H1 (cell line): ENCODE data around the gene SGK1. TPM values are rescaled to one million over a fixed set of nuclear protein-coding genes. Genes with fewer than 3 reads are reported as not detected.

ENCODE experiments used
- CTCF ChIA-PET: fragments of 300-600 bp; sonication (Branson Sonifier 250); formaldehyde crosslinking; loops from one replicate; lab custom pipeline; 2021; ENCODE audit not compliant: partially characterized antibody; lab: Charles Lee
- POLR2A ChIA-PET: fragments of 300-600 bp; sonication (Branson Sonifier 250); formaldehyde crosslinking; loops from one replicate; lab custom pipeline; 2021; ENCODE audit warnings: inconsistent platforms; ENCODE audit not compliant: partially characterized antibody; lab: Charles Lee
- DNase-seq, 2 experiments: peaks; one replicate each; pipeline versions ENCODE4 v3.0.0 to v3.0.0-alpha.2; 2010 to 2022; ENCODE audit warnings: low spot score in 2 of 2, low read depth in 1 of 2, mixed read lengths in 1 of 2
- FAIRE-seq: peaks from 2 replicates; lab custom pipeline; 2011; peaks lifted over from hg19 to GRCh38; lab: Jason Lieb, UNC
- H2AFZ ChIP-seq: 2 replicates; pipeline ENCODE4 v1.8.1; 2012; ENCODE audit warnings: low read length, inconsistent platforms
- H2AK5ac ChIP-seq: 2 replicates; pipeline ENCODE4 v1.6.1; 2013; ENCODE audit warnings: low read depth, low read length
- H2BK120ac ChIP-seq: replicated peaks from 2 replicates; pipeline ENCODE3; 2013; ENCODE audit warnings: low read depth, low read length, inconsistent platforms
- H2BK12ac ChIP-seq: 2 replicates; pipeline ENCODE4 v1.6.1; 2013; ENCODE audit warnings: low read depth, low read length
- H2BK15ac ChIP-seq: 2 replicates; pipeline ENCODE4 v1.6.1; 2013; ENCODE audit warnings: low read length
- H2BK20ac ChIP-seq: 2 replicates; pipeline ENCODE4 v1.6.1; 2013; ENCODE audit warnings: low read length
- H2BK5ac ChIP-seq: 2 replicates; pipeline ENCODE4 v1.6.1; 2013; ENCODE audit warnings: low read depth, low read length
- H3K14ac ChIP-seq: 2 replicates; pipeline ENCODE4 v1.6.1; 2013; ENCODE audit warnings: inconsistent platforms; ENCODE audit not compliant: insufficient read length
- H3K18ac ChIP-seq: 2 replicates; pipeline ENCODE4 v1.6.1; 2013; ENCODE audit warnings: low read length; ENCODE audit errors: extremely low read depth
- H3K23ac ChIP-seq: 2 replicates; pipeline ENCODE4 v1.6.1; 2013; ENCODE audit warnings: inconsistent platforms; ENCODE audit not compliant: insufficient read length
- H3K23me2 ChIP-seq: 2 replicates; pipeline ENCODE4 v1.6.1; 2013; ENCODE audit warnings: low read depth, low read length
- H3K27ac ChIP-seq: 2 replicates; pipeline ENCODE4 v1.6.1; 2011; ENCODE audit warnings: low read depth, low read length, inconsistent platforms
- H3K27me3 ChIP-seq, 4 experiments: replicated peaks in 1 of 4; 1 replicate in 1 of 4; 2 replicates in 3 of 4; pipeline versions ENCODE4 v1.6.1 to v1.8.1; 2011 to 2013; ENCODE audit warnings: low read length in 3 of 4, mild to moderate bottlenecking in 3 of 4, inconsistent platforms in 2 of 4, mixed read lengths in 2 of 4, moderate library complexity in 1 of 4; ENCODE audit not compliant: control insufficient read depth in 3 of 4, insufficient read depth in 3 of 4; ENCODE audit errors: extremely low read depth in 1 of 4
- H3K36me3 ChIP-seq, 4 experiments: 2 replicates each; pipeline versions ENCODE4 v1.6.1 to v1.8.1; 2011 to 2013; ENCODE audit warnings: mild to moderate bottlenecking in 4 of 4, low read length in 3 of 4, moderate library complexity in 2 of 4, control low read depth in 1 of 4, inconsistent platforms in 1 of 4; ENCODE audit not compliant: insufficient read depth in 4 of 4, control insufficient read depth in 2 of 4
- H3K4ac ChIP-seq: replicated peaks from 2 replicates; pipeline ENCODE3; 2013; ENCODE audit warnings: low read length, low read depth, mixed read lengths, inconsistent platforms; ENCODE audit not compliant: insufficient read length
- H3K4me1 ChIP-seq, 4 experiments: replicated peaks in 1 of 4; 1 replicate in 1 of 4; 2 replicates in 3 of 4; pipeline versions ENCODE4 v1.6.1 to v1.8.1; 2011 to 2013; ENCODE audit warnings: low read length in 3 of 4, inconsistent platforms in 2 of 4, mixed read lengths in 1 of 4; ENCODE audit not compliant: insufficient read depth in 4 of 4, control insufficient read depth in 3 of 4
- H3K4me2 ChIP-seq, 2 experiments: 2 replicates each; pipeline versions ENCODE4 v1.6.1 to v1.8.1; 2011 to 2013; ENCODE audit warnings: low read depth in 2 of 2, low read length in 2 of 2, control low read depth in 1 of 2, inconsistent platforms in 1 of 2, mild to moderate bottlenecking in 1 of 2; ENCODE audit not compliant: insufficient read depth in 1 of 2
- H3K4me3 ChIP-seq, 4 experiments: fragments of 200-600, 300-600 bp in 1 of 4; sonication (generic), shearing (Covaris generic), sonication (Bioruptor Twin) in 1 of 4; 2 replicates each; pipeline versions ENCODE4 v1.5.1 to v1.8.1; 2011 to 2016; ENCODE audit warnings: low read length in 4 of 4, low read depth in 3 of 4, control low read depth in 2 of 4, inconsistent platforms in 2 of 4, mild to moderate bottlenecking in 2 of 4, mixed read lengths in 1 of 4, moderate library complexity in 1 of 4; ENCODE audit not compliant: insufficient read depth in 2 of 4; ENCODE audit errors: extremely low read depth in 1 of 4
- H3K56ac ChIP-seq: replicated peaks from 2 replicates; pipeline ENCODE3; 2013; ENCODE audit warnings: low read depth, mild to moderate bottlenecking, mixed read lengths, low read length, inconsistent platforms; ENCODE audit not compliant: insufficient read length
- H3K79me1 ChIP-seq: 2 replicates; pipeline ENCODE4 v1.6.1; 2013; ENCODE audit warnings: low read depth, low read length, control low read depth
- H3K79me2 ChIP-seq, 2 experiments: 2 replicates each; pipeline versions ENCODE4 v1.6.1 to v1.8.1; 2012 to 2013; ENCODE audit warnings: low read length in 2 of 2, mild to moderate bottlenecking in 2 of 2, inconsistent platforms in 1 of 2; ENCODE audit not compliant: insufficient read depth in 2 of 2, control insufficient read depth in 1 of 2
- H3K9ac ChIP-seq, 4 experiments: replicated peaks in 1 of 4; 1 replicate in 1 of 4; 2 replicates in 3 of 4; pipeline versions ENCODE4 v1.6.1 to v1.8.1; 2011 to 2013; ENCODE audit warnings: low read depth in 3 of 4, low read length in 3 of 4, control low read depth in 2 of 4, mild to moderate bottlenecking in 2 of 4, moderate library complexity in 2 of 4, inconsistent platforms in 1 of 4; ENCODE audit errors: extremely low read depth in 1 of 4
- H3K9me3 ChIP-seq, 2 experiments: 2 replicates each; pipeline versions ENCODE4 v1.6.1 to v1.8.1; 2012 to 2013; ENCODE audit warnings: mild to moderate bottlenecking in 2 of 2, moderate library complexity in 2 of 2, control low read depth in 1 of 2, inconsistent platforms in 1 of 2, low read depth in 1 of 2, low read length in 1 of 2, mixed read lengths in 1 of 2; ENCODE audit not compliant: insufficient read depth in 2 of 2
- H4K20me1 ChIP-seq, 2 experiments: replicated peaks in 1 of 2; 2 replicates each; pipeline versions ENCODE3 to v1.8.1; 2011 to 2013; ENCODE audit warnings: inconsistent platforms in 2 of 2, low read length in 2 of 2, mild to moderate bottlenecking in 1 of 2; ENCODE audit not compliant: insufficient read depth in 2 of 2, control insufficient read depth in 1 of 2
- H4K5ac ChIP-seq: 2 replicates; pipeline ENCODE4 v1.6.1; 2013; ENCODE audit warnings: low read length, low read depth, mixed read lengths, inconsistent platforms; ENCODE audit not compliant: insufficient read length
- H4K8ac ChIP-seq: 2 replicates; pipeline ENCODE4 v1.8.0; 2013; ENCODE audit warnings: mild to moderate bottlenecking, moderate library complexity, low read length, inconsistent platforms; ENCODE audit not compliant: insufficient read depth; ENCODE audit errors: extremely low read depth
- H4K91ac ChIP-seq: replicated peaks from 2 replicates; pipeline ENCODE3; 2013; ENCODE audit warnings: low read length, mixed read lengths, inconsistent platforms; ENCODE audit not compliant: insufficient read length
- ASH2L ChIP-seq: fragments of 200-600, 300-600 bp; sonication (generic); IDR thresholded peaks from one replicate; pipeline ENCODE4 v1.7.1; 2017; ENCODE audit warnings: low read length
- CEBPB ChIP-seq: IDR thresholded peaks from 2 replicates; pipeline ENCODE4 v1.6.1; 2012; ENCODE audit warnings: low read depth, low read length
- CHD1 ChIP-seq: IDR thresholded peaks from 2 replicates; pipeline ENCODE4 v1.6.1; 2012; ENCODE audit warnings: low read depth, low read length, improper control_type of control experiment
- CHD2 ChIP-seq: IDR thresholded peaks from 2 replicates; pipeline ENCODE4 v1.6.1; 2012; ENCODE audit warnings: low read length, improper control_type of control experiment
- E2F6 ChIP-seq: IDR thresholded peaks from 2 replicates; pipeline ENCODE4 v1.6.1; 2012; ENCODE audit warnings: inconsistent platforms
- EGR1 ChIP-seq: IDR thresholded peaks from 2 replicates; pipeline ENCODE4 v1.6.1; 2011; ENCODE audit warnings: low read depth, low read length, borderline replicate concordance
- PHF8 ChIP-seq: fragments of 200-600 bp; sonication (generic); conservative IDR thresholded peaks from 2 replicates; pipeline ENCODE4 v1.7.1; 2012; ENCODE audit warnings: low read depth, mild to moderate bottlenecking, inconsistent platforms, low read length, moderate library complexity
- POLR2AphosphoS5 ChIP-seq: IDR thresholded peaks from 2 replicates; pipeline ENCODE4 v1.6.1; 2011; ENCODE audit warnings: low read depth, low read length
- RBBP5 ChIP-seq: IDR thresholded peaks from 2 replicates; pipeline ENCODE4 v1.7.1; 2012; ENCODE audit warnings: low read depth, mild to moderate bottlenecking, inconsistent platforms, low read length, moderate library complexity, borderline replicate concordance
- SP1 ChIP-seq: IDR thresholded peaks from 2 replicates; pipeline ENCODE4 v1.6.1; 2011; ENCODE audit warnings: low read depth, low read length
- TAF7 ChIP-seq: optimal IDR thresholded peaks from 2 replicates; pipeline ENCODE3; 2011; ENCODE audit warnings: low read depth, mild to moderate bottlenecking, inconsistent platforms, low read length, moderate library complexity, borderline replicate concordance
- WGBS, 2 experiments: shearing (Covaris generic) in 1 of 2; methylation state at CpG; one replicate each; pipeline versions ENCODE4 v1.1.6 to v1.1.7; 2013 to 2015; ENCODE audit warnings: low lambda C conversion rate in 2 of 2, mixed read lengths in 2 of 2, inconsistent platforms in 1 of 2, low coverage in 1 of 2, missing lambda C conversion rate in 1 of 2; ENCODE audit not compliant: insufficient replicate concordance in 2 of 2, insufficient coverage in 1 of 2, insufficient read length in 1 of 2; ENCODE audit errors: extremely low coverage in 1 of 2, missing lambda C conversion rate in 1 of 2; 5-methylcytosine and 5-hydroxymethylcytosine counted together
- polyA plus RNA-seq, 7 experiments: library from polyadenylated mRNA; depleted of rRNA in 3 of 7; stranded (reverse) in 5 of 7; unstranded in 2 of 7; fragments of >200 nt in 5 of 7; fragments of 200-250 nt in 2 of 7; gene quantifications; 1 replicate in 5 of 7; 2 replicates in 1 of 7; 4 replicates in 1 of 7; pipeline versions ENCODE4 v1.2.1 to v1.2.3, GENCODE V29; 2011 to 2013; ENCODE audit warnings: missing spikeins in 2 of 7, mixed read lengths in 2 of 7
- total RNA-seq: library from RNA; stranded (reverse); fragmentation: NEBNext Ultra II Directional; extraction: Animal tissue kit (Norgen Biotek cat#: 25700); gene quantifications from 2 replicates; pipeline ENCODE4 v1.2.1, GENCODE V29; 2021

Gene SGK1
- total and polyA plus RNA-seq, 2 of the 8 experiments (the other 6 are each of a cell fraction or from before 2014, with no cell fraction given), result 14.5 to 18.4 TPM

GRCh38 chr6:134174672-134175531, 143.0 kb downstream of the SGK1 start:
- H2AFZ ChIP-seq, result no peak overlapping the region
- TF ChIP-seq CEBPB (no peak), E2F6 (peak; percentile 38), CHD2 (no peak; the same call in 1 of the 2 replicates), RBBP5 (peak; percentile 71; the same call in 1 of the 2 replicates), SP1 (peak; percentile 63), PHF8 (peak; percentile 64), CHD1 (no peak), TAF7 (peak; percentile 86), EGR1 (peak; percentile 72; the same call in 1 of the 2 replicates), POLR2AphosphoS5 (peak; percentile 99), ASH2L (peak; percentile 91)

More at GRCh38 chr6:134174672-134175531, 143.0 kb downstream of the SGK1 start:
- 0% methylated on average over 44 of the region's 100 CpGs; no CpG with 5 or more reads in 1 of the 2 experiments for WGBS, 2 experiments
- peak overlapping the region; percentile 93 to 96 for H3K4me2 ChIP-seq
- peak; percentile 77 to 96 for DNase-seq
- no peak overlapping the region for H2BK20ac ChIP-seq
- H3K79me1 ChIP-seq, result no peaks in the 10 kb centered on the region
- peak overlapping the region; percentile 50; the same call in 1 of the 2 replicates for H3K27ac ChIP-seq
- no peak overlapping the region for H2BK12ac ChIP-seq
- H3K4me3 ChIP-seq, result peak overlapping the region; percentile 53 to 76 (median 67)
- no peak overlapping the region for H3K23ac ChIP-seq
- no peak overlapping the region for H2BK15ac ChIP-seq
- H2BK120ac ChIP-seq, result no peak overlapping the region
- H3K23me2 ChIP-seq, result peaks cover 14% of the 10 kb centered on the region; the same call in 1 of the 2 replicates
- peaks cover 4 to 13% (median 8%) of the 10 kb centered on the region in 4 experiments; a peak in 6 of 7 replicates for H3K4me1 ChIP-seq
- no peaks in the 10 kb centered on the region for H4K20me1 ChIP-seq
- ChIA-PET CTCF (interaction anchor here (1.2 to 1.6 kb wide), 8 partner anchors 18 to 648 kb away, joined by 3 to 25 read pairs (median 4); no protein-coding TSS in a partner anchor), POLR2A (interaction anchor here (0.9 to 1.5 kb wide), 14 partner anchors 8 to 652 kb away, joined by 3 to 9 read pairs (median 4); no protein-coding TSS in a partner anchor)
- H3K9ac ChIP-seq, result peak overlapping the region; percentile 22 to 73 (median 56); a peak in 6 of 7 replicates
- no peak overlapping the region for H3K18ac ChIP-seq
- no peak for FAIRE-seq
- peaks cover 0 to 18% (median 12%) of the 10 kb centered on the region in 4 experiments; a peak in 6 of 7 replicates for H3K27me3 ChIP-seq
- H4K5ac ChIP-seq, result peak overlapping the region; percentile 38
- H3K9me3 ChIP-seq, result no peaks in the 10 kb centered on the region
- no peak overlapping the region; the same call in 1 of the 2 replicates for H2BK5ac ChIP-seq
- H3K56ac ChIP-seq, result no peak overlapping the region
- H4K91ac ChIP-seq, result no peak overlapping the region
- peaks cover 6 to 29% (median 18%) of the 10 kb centered on the region in 4 experiments; a peak in 7 of 8 replicates for H3K36me3 ChIP-seq
- peak overlapping the region; percentile 92 for H4K8ac ChIP-seq
- H3K14ac ChIP-seq, result no peak overlapping the region
- H2AK5ac ChIP-seq, result no peak overlapping the region
- no peak overlapping the region for H3K4ac ChIP-seq
- H3K79me2 ChIP-seq, result no peaks in the 10 kb centered on the region
